K562 (cell line): ENCODE measurements around the gene RBM18. TPM values are rescaled to one million over a fixed set of nuclear protein-coding genes. Genes with fewer than 3 reads are reported as not detected.

Experiments used
- CHD1 ChIP-seq: fragments of 200-600 bp; sonication (generic); IDR thresholded peaks from one replicate; pipeline ENCODE4 v1.6.1; 2012; ENCODE audit warnings: mild to moderate bottlenecking, moderate library complexity, low read length, inconsistent platforms
- CSDE1 ChIP-seq, 2 experiments: fragments of 450-650 bp; IDR thresholded peaks; 2 replicates each; pipeline ENCODE4 v1.6.1; 2016; ENCODE audit warnings: mild to moderate bottlenecking in 1 of 2
- CUX1 ChIP-seq: fragments of 200-800 bp; sonication (Bioruptor generic); IDR thresholded peaks from 2 replicates; pipeline ENCODE4 v1.6.1; 2016; ENCODE audit warnings: missing genetic modification characterization, missing compliant biosample characterization
- GABPB1 ChIP-seq: sonication (generic); formaldehyde crosslinking; IDR thresholded peaks from 2 replicates; pipeline ENCODE4 v1.8.0; 2022; ENCODE audit warnings: mild to moderate bottlenecking, missing genetic modification reagents
- MYC ChIP-seq, 2 experiments: fragments of 250-450 bp in 1 of 2; sonication (Bioruptor Pico) in 1 of 2; IDR thresholded peaks; 2 replicates each; pipeline versions ENCODE4 v1.5.1 to v1.6.1; 2012 to 2021; ENCODE audit warnings: low read depth in 2 of 2, borderline replicate concordance in 1 of 2, improper control_type of control experiment in 1 of 2, low read length in 1 of 2, mild to moderate bottlenecking in 1 of 2, moderate library complexity in 1 of 2
- NFRKB ChIP-seq: fragments of 450-650 bp; IDR thresholded peaks from 2 replicates; pipeline ENCODE4 v1.6.1; 2016; ENCODE audit warnings: low read depth
- RNF2 ChIP-seq: sonication (generic); IDR thresholded peaks from 2 replicates; pipeline ENCODE4 v1.6.1; 2016
- TOE1 ChIP-seq, 2 experiments: fragments of 450-650 bp in 1 of 2; sonication (generic) in 1 of 2; formaldehyde crosslinking in 1 of 2; IDR thresholded peaks; 2 replicates each; pipeline versions ENCODE4 v1.7.1 to v1.8.0; 2016 to 2022; ENCODE audit warnings: borderline replicate concordance in 2 of 2, mild to moderate bottlenecking in 2 of 2, antibody characterized with exemption in 1 of 2, inconsistent platforms in 1 of 2, low read depth in 1 of 2, missing genetic modification reagents in 1 of 2, moderate library complexity in 1 of 2
- ZNF134 ChIP-seq: fragments of 250-450 bp; sonication (Bioruptor Pico); conservative IDR thresholded peaks from 2 replicates; pipeline ENCODE4 v1.4.0; 2020
- ZNF280A ChIP-seq: fragments of 450-650 bp; IDR thresholded peaks from 2 replicates; pipeline ENCODE4 v1.6.1; 2018; ENCODE audit warnings: mild to moderate bottlenecking, low read depth; ENCODE audit not compliant: partially characterized antibody
- ZNF395 ChIP-seq: fragments of 200-800 bp; sonication (Bioruptor generic); IDR thresholded peaks from 2 replicates; pipeline ENCODE4 v1.6.1; 2017; ENCODE audit warnings: missing genetic modification characterization, missing compliant biosample characterization
- polyA plus RNA-seq, 8 experiments: library from polyadenylated mRNA; depleted of rRNA in 4 of 8; stranded (reverse) in 5 of 8; unstranded in 3 of 8; fragments of >200 nt; fragmentation: Nextera tagmentation in 2 of 8; fragmentation: Illumina TruSeq in 1 of 8; extraction: Ambion mirVana in 2 of 8; extraction: Trizol in 1 of 8; gene quantifications; 2 replicates each; pipeline versions ENCODE4 v1.2.1 to v1.2.3, GENCODE V29; 2011 to 2014; ENCODE audit warnings: inconsistent platforms in 1 of 8, missing spikeins in 1 of 8
- total RNA-seq, 7 experiments: library from RNA; depleted of rRNA in 6 of 7; stranded (reverse); fragments of >200 nt in 6 of 7; fragmentation: Illumina TruSeq in 2 of 7; extraction: Trizol in 2 of 7; gene quantifications; 2 replicates each; pipeline versions ENCODE4 v1.2.1 to v1.2.3, GENCODE V29; 2011 to 2021; ENCODE audit warnings: low replicate concordance in 1 of 7
- TF ChIP-seq, protein P1 (sequence below): fragments of 450-650 bp; IDR thresholded peaks from 2 replicates; pipeline ENCODE4 v1.6.1; 2014; ENCODE audit warnings: low read depth, mild to moderate bottlenecking, moderate library complexity, borderline replicate concordance
- TF ChIP-seq, protein P2 (sequence below): fragments of 250-450 bp; sonication (Bioruptor Pico); IDR thresholded peaks from 2 replicates; pipeline ENCODE4 v1.8.0; 2022; ENCODE audit warnings: inconsistent platforms, mild to moderate bottlenecking, moderate library complexity, borderline replicate concordance

RBM18 gene
- total and polyA plus RNA-seq, 9 of the 15 experiments (the other 6 are each of a cell fraction or from before 2014, with no cell fraction given), result 7.9 to 86.3 (median 34.0) TPM

DNA sequence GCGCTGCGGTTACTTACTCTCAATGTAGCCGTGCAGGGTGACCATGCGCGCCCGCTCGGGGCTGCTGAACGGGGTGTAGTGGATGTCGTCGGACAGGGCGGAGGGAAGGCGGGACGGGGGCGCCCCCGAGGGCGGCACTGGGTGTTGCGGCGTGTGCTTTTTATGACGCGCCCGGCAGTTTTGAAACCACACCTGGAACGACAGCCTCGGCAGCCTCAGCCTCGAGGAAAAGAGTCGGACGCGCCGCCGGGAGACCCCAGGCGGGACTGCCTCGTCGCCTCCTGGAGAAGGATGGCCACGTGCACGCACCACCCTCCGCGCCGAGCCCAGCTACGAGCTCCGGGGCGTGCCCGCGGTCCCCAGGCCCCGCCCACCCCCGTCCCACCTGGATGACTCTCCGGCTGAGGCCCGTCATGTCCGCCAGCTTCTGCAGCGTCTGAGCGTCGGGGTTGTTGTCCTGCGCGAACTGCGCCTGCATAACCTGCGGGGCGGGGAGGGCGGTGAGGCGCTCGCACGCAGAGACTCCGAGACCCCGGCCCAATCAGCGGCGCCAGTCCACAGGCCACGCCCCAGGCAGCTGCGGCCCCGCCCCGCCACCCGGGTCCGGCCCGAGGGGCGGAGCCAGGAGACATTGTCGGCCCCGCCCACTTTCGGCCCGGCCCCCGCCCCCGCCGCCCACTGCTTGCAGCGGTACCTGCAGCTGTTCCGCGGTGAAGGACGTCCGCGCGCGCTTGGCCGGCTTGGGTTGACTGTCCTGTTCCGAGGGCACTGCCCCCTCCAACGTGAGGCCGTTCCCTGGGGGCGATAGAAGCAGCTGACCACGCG lies 50.8 kb downstream of the RBM18 start (continued):
- TF ChIP-seq CSDE1 (IDR thresholded peaks at IDR 0.05) (no peak), MYC (IDR thresholded peaks at IDR 0.05; ENCODE audit: low read depth, low read length) (peak; percentile 77), MYC (CRISPR knock-in tag; IDR thresholded peaks at IDR 0.05; ENCODE audit: borderline replicate concordance, low read depth) (peak; percentile 79; the same call in 1 of the 2 replicates), ZNF280A (no peak), ZNF395 (CRISPR knock-in tag) (peak; percentile 63), ZNF134 (CRISPR knock-in tag) (no peak), RNF2 (peak; percentile 89), GABPB1 (peak; percentile 77), CUX1 (CRISPR knock-in tag) (no peak), TOE1 (IDR thresholded peaks at IDR 0.05; ENCODE audit: borderline replicate concordance) (peak; percentile 45; the same call in 1 of the 2 replicates), TOE1 (CRISPR knock-in tag; IDR thresholded peaks at IDR 0.05; ENCODE audit: borderline replicate concordance, low read depth) (no peak), CHD1 (no peak), NFRKB (no peak)
- TF ChIP-seq, protein P1, sequence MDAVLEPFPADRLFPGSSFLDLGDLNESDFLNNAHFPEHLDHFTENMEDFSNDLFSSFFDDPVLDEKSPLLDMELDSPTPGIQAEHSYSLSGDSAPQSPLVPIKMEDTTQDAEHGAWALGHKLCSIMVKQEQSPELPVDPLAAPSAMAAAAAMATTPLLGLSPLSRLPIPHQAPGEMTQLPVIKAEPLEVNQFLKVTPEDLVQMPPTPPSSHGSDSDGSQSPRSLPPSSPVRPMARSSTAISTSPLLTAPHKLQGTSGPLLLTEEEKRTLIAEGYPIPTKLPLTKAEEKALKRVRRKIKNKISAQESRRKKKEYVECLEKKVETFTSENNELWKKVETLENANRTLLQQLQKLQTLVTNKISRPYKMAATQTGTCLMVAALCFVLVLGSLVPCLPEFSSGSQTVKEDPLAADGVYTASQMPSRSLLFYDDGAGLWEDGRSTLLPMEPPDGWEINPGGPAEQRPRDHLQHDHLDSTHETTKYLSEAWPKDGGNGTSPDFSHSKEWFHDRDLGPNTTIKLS, result peak; percentile 66; the same call in 1 of the 2 replicates
- TF ChIP-seq, protein P2, sequence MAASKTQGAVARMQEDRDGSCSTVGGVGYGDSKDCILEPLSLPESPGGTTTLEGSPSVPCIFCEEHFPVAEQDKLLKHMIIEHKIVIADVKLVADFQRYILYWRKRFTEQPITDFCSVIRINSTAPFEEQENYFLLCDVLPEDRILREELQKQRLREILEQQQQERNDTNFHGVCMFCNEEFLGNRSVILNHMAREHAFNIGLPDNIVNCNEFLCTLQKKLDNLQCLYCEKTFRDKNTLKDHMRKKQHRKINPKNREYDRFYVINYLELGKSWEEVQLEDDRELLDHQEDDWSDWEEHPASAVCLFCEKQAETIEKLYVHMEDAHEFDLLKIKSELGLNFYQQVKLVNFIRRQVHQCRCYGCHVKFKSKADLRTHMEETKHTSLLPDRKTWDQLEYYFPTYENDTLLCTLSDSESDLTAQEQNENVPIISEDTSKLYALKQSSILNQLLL (CRISPR knock-in tag), result no peak
